ENCODE measurements around the gene FHOD3.

The FHOD3 gene

GRCh38 chr18:36450264-36450663, 152.8 kb downstream of the FHOD3 start (continued):
- TF ChIP-seq ZBTB48 (tag by site-specific recombination; IDR thresholded peaks at IDR 0.05) (no peak), OVOL3 (tag by site-specific recombination; IDR thresholded peaks at IDR 0.05) (no peak), PBX3 (CRISPR knock-in tag; IDR thresholded peaks at IDR 0.05) (no peak), ZFP37 (tag by site-specific recombination; IDR thresholded peaks at IDR 0.05) (no peak)
- TF ChIP-seq, protein P1, sequence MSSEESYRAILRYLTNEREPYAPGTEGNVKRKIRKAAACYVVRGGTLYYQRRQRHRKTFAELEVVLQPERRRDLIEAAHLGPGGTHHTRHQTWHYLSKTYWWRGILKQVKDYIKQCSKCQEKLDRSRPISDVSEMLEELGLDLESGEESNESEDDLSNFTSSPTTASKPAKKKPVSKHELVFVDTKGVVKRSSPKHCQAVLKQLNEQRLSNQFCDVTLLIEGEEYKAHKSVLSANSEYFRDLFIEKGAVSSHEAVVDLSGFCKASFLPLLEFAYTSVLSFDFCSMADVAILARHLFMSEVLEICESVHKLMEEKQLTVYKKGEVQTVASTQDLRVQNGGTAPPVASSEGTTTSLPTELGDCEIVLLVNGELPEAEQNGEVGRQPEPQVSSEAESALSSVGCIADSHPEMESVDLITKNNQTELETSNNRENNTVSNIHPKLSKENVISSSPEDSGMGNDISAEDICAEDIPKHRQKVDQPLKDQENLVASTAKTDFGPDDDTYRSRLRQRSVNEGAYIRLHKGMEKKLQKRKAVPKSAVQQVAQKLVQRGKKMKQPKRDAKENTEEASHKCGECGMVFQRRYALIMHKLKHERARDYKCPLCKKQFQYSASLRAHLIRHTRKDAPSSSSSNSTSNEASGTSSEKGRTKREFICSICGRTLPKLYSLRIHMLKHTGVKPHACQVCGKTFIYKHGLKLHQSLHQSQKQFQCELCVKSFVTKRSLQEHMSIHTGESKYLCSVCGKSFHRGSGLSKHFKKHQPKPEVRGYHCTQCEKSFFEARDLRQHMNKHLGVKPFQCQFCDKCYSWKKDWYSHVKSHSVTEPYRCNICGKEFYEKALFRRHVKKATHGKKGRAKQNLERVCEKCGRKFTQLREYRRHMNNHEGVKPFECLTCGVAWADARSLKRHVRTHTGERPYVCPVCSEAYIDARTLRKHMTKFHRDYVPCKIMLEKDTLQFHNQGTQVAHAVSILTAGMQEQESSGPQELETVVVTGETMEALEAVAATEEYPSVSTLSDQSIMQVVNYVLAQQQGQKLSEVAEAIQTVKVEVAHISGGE (tag by site-specific recombination; conservative IDR thresholded peaks at IDR 0.05; ENCODE audit: low read depth) = peak; percentile 62
- TF ChIP-seq, protein P2, sequence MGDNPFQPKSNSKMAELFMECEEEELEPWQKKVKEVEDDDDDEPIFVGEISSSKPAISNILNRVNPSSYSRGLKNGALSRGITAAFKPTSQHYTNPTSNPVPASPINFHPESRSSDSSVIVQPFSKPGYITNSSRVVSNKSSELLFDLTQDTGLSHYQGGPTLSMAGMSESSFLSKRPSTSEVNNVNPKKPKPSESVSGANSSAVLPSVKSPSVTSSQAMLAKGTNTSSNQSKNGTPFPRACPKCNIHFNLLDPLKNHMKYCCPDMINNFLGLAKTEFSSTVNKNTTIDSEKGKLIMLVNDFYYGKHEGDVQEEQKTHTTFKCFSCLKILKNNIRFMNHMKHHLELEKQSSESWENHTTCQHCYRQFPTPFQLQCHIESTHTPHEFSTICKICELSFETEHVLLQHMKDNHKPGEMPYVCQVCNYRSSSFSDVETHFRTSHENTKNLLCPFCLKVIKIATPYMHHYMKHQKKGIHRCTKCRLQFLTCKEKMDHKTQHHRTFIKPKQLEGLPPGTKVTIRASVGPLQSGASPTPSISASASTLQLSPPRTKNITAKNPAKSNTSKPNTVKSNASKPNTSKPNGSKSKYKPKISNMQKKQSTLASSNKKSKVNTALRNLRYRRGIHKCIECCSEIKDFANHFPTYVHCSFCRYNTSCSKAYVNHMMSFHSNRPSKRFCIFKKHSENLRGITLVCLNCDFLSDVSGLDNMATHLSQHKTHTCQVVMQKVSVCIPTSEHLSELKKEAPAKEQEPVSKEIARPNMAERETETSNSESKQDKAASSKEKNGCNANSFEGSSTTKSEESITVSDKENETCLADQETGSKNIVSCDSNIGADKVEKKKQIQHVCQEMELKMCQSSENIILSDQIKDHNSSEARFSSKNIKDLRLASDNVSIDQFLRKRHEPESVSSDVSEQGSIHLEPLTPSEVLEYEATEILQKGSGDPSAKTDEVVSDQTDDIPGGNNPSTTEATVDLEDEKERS (tag by site-specific recombination; IDR thresholded peaks at IDR 0.05) = no peak

DNA sequence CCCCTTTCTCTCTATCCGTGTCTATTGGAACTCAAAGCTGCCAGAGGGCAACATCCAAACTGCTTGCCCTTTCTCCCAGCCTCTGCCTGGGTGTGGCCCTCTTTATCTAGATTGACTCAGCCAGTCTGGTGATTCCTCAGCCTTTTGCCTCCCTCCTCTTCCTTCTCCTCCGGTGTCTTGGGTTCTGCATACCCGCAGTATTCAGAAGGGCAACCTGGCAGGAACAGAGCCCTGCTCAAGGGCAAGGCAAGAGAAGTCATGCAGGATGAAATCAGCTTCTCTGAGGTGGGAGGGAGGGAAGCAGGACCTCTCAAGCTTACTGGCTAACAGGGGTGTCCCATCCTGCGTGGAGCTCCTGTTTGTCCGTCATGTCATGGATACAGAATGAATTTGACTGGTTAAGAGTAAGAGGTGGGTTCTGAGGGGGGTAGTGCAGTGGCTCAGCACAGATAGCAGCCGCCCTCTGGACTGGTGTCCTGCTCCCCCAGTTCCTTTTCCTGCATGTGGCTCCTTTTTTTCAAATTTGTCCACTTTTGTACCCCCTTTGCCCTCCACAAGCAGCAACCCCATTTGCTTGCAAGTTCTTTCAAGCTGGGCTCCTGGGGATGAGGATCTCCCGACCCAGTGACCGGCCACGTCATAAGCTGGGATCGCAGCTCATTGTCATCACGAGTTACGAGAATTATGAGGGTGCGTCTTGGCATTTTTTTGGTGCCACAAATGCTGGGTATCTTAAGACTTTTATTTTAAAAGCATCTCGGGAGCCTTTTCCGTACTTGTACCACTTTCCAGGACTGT, 154.1 kb downstream of the FHOD3 start:
- ChIA-PET POLR2A (interaction anchor here (0.9 kb wide), 1 partner anchor 9 kb away, joined by 3 read pairs; no protein-coding TSS in a partner anchor), CTCF (no interaction called here)
- H3K27ac ChIP-seq (ENCODE audit: extremely low read depth, low read depth, low read length) = no peak overlapping the region

DNA sequence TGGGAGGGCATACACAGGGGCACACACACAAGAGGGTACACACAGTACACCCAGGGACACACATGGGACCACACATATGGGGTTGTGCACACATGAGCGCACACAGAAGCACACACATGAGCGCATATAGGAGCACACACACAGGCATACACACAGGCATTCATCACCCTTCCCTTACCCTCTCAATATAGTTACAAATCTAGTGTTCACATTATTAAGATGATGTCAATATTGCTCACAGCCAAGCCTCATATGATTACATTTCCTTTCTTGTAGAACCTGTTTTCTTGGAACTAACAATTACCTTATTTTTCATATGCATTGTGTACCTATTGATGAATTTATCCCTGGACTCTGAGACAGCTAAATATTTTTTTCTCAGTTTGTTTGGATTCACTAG, 156.7 kb downstream of the FHOD3 start:
- ChIA-PET CTCF (interaction anchor here (0.7 kb wide), 1 partner anchor 1114 kb away, joined by 3 read pairs; no protein-coding TSS in a partner anchor), POLR2A (no interaction called here)
- no peak for TF ChIP-seq ZNF274 (IDR thresholded peaks at IDR 0.05; ENCODE audit: low read length)
- no peak for TF ChIP-seq ZNF274 (tag by site-specific recombination; IDR thresholded peaks at IDR 0.05; ENCODE audit: borderline replicate concordance)
- TF ChIP-seq ZNF677 (tag by site-specific recombination; IDR thresholded peaks at IDR 0.05) = no peak
- TF ChIP-seq ZNF112 (tag by site-specific recombination; IDR thresholded peaks at IDR 0.05) = no peak
- no peak for TF ChIP-seq ZNF654 (tag by site-specific recombination; IDR thresholded peaks at IDR 0.05; ENCODE audit: low read depth)
- no peaks in the 10 kb centered on the region for H3K9me3 ChIP-seq (ENCODE audit: control insufficient read depth, insufficient read depth, low read depth, low read length)
- H3K36me3 ChIP-seq (ENCODE audit: control insufficient read depth in 2 of 2, insufficient read depth in 1 of 2, low read length in 2 of 2) = no peaks in the 10 kb centered on the region
- no peak overlapping the region for H3K4me3 ChIP-seq (ENCODE audit: low read depth, low read length)
- no peak overlapping the region for H3K27ac ChIP-seq (ENCODE audit: extremely low read depth, low read depth, low read length)
- no peaks in the 10 kb centered on the region for H3K4me1 ChIP-seq (ENCODE audit: control insufficient read depth, insufficient read depth, low read length)

More for the DNA sequence above, 154.1 kb downstream of the FHOD3 start:
- TF ChIP-seq ZNF621 (tag by site-specific recombination; IDR thresholded peaks at IDR 0.05) (no peak), KLF1 (tag by site-specific recombination; IDR thresholded peaks at IDR 0.05) (0 out of 2 replicates have a peak, but pooled peaks have one; percentile 24), ZNF335 (tag by site-specific recombination; conservative IDR thresholded peaks at IDR 0.05) (no peak)
- no peaks in the 10 kb centered on the region for H3K4me1 ChIP-seq (ENCODE audit: control insufficient read depth, insufficient read depth, low read length)
- H3K36me3 ChIP-seq (ENCODE audit: control insufficient read depth in 2 of 2, insufficient read depth in 1 of 2, low read length in 2 of 2) = no peaks in the 10 kb centered on the region
- H3K4me3 ChIP-seq (ENCODE audit: low read depth, low read length) = no peak overlapping the region
- H3K9me3 ChIP-seq (ENCODE audit: control insufficient read depth, insufficient read depth, low read depth, low read length) = no peaks in the 10 kb centered on the region
